ENCODE results near the gene DEGS1. TPM values are rescaled to one million over a fixed set of nuclear protein-coding genes. Genes with fewer than 3 reads are reported as not detected.

Gene DEGS1
- total RNA-seq, 4 donors from 2014 or later, result 87.7 to 138 (median 101) TPM

DNA sequence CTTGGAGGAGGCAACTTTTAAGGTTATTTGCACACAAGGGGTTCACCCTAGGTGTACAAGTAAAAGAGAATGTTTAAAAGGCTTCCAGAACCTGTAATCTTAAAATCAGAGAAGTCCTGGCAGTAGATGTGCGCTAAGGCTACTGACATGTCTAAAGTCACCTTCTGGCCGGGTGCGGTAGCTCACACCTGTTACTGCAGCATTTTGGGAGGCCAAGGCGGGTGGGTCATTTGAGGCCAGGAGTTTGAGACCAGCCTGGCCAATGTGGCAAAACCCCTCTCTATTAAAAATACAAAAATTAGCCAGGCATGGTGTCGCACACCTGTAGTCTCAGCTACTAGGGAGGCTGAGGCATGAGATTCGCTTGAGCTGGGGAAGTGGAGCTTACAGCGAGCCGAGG lies 20.3 kb upstream of the DEGS1 start:
- TF ChIP-seq, protein P1, sequence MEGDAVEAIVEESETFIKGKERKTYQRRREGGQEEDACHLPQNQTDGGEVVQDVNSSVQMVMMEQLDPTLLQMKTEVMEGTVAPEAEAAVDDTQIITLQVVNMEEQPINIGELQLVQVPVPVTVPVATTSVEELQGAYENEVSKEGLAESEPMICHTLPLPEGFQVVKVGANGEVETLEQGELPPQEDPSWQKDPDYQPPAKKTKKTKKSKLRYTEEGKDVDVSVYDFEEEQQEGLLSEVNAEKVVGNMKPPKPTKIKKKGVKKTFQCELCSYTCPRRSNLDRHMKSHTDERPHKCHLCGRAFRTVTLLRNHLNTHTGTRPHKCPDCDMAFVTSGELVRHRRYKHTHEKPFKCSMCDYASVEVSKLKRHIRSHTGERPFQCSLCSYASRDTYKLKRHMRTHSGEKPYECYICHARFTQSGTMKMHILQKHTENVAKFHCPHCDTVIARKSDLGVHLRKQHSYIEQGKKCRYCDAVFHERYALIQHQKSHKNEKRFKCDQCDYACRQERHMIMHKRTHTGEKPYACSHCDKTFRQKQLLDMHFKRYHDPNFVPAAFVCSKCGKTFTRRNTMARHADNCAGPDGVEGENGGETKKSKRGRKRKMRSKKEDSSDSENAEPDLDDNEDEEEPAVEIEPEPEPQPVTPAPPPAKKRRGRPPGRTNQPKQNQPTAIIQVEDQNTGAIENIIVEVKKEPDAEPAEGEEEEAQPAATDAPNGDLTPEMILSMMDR (IDR thresholded peaks at IDR 0.05), result no peak
- no peak for TF ChIP-seq POLR2A (IDR thresholded peaks at IDR 0.05)
- 96% methylated on average over 8 of the region's 8 CpGs for WGBS, 2 donors
- intact Hi-C loops (cut with DNase I), result no loop called here

DNA sequence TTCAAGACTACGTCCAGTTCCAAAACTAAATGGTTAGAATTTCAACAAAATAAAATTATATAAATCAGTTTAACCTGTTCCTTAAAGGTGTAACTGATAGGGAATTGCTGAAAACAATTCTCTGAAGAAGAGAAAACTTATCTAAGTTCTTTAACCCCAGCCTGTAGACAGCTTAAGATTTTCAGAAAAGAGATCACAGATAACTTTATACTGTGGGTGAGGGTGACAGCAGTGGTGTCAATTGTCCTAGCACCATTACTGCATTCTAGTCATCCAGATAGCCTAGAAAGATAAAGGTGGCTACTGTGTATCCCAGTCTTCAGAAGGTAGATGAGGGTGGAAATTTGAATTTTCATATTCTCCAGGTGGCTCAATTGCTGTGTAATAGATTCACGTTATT lies 19.7 kb upstream of the DEGS1 start:
- TF ChIP-seq POLR2A (IDR thresholded peaks at IDR 0.05), result no peak
- TF ChIP-seq, protein P1 (IDR thresholded peaks at IDR 0.05), result no peak

More for the DNA sequence above, 20.3 kb upstream of the DEGS1 start:
- Histone ChIP-seq H3K27ac (no peak overlapping the region), H3K9me3 (no peaks in the 10 kb centered on the region), H3K4me1 (no peaks in the 10 kb centered on the region), H3K36me3 (peaks cover under 1 to 14% of the 10 kb centered on the region in 2 donors), H3K4me3 (replicated peaks in 1 of 3) (no peak overlapping the region), H3K27me3 (no peaks in the 10 kb centered on the region)
- DNase-seq, result no peak

DNA sequence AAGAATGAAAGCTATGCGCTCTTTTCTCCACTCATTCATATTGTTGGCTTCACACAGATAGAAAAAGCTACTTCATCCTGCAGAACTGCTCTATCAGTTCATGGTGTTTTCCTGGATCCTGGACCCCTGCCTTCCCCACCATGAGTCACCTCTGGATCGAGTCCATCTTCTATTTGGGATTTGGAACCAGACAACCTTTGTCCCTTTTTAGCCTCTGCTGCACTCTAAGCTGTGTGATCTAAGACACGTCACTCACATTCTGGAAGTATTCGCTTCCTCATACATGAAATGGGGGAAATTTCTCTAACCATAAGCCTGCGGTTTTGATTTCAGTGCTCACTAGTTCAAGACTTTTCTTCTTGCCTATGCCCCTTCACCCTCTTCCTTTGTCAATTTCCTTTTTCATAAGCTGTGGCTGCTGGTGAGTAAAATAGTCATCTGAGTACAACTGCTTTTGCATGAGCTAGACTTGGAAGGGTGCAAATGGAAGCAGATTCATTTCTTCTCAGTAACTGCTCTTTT lies 14.1 kb upstream of the DEGS1 start:
- no peaks in the 10 kb centered on the region for H3K9me3 ChIP-seq
- H3K4me1 ChIP-seq, result no peaks in the 10 kb centered on the region
- no peak overlapping the region for H3K27ac ChIP-seq
- 58 to 70% methylated on average over 5 of the region's 5 CpGs for WGBS, 2 donors
- intact Hi-C loops (cut with DNase I), result no loop called here
- no peak for TF ChIP-seq POLR2A (IDR thresholded peaks at IDR 0.05)
- TF ChIP-seq, protein P1 (IDR thresholded peaks at IDR 0.05), result no peak
- H3K27me3 ChIP-seq, result no peaks in the 10 kb centered on the region
- DNase-seq, result no peak
- no peaks in the 10 kb centered on the region for H3K36me3 ChIP-seq
- H3K4me3 ChIP-seq (replicated peaks in 1 of 3), result no peak overlapping the region

More for the DNA sequence above, 19.7 kb upstream of the DEGS1 start:
- DNase-seq, result no peak
- intact Hi-C loops (cut with DNase I), result no loop called here
- Histone ChIP-seq H3K27ac (no peak overlapping the region), H3K36me3 (peaks cover 0 to 9% of the 10 kb centered on the region in 2 donors), H3K27me3 (no peaks in the 10 kb centered on the region), H3K4me3 (replicated peaks in 1 of 3) (no peak overlapping the region), H3K9me3 (no peaks in the 10 kb centered on the region), H3K4me1 (no peaks in the 10 kb centered on the region)
- WGBS, 2 donors, result 62 to 94% methylated on average over 2 of the region's 2 CpGs

DNA sequence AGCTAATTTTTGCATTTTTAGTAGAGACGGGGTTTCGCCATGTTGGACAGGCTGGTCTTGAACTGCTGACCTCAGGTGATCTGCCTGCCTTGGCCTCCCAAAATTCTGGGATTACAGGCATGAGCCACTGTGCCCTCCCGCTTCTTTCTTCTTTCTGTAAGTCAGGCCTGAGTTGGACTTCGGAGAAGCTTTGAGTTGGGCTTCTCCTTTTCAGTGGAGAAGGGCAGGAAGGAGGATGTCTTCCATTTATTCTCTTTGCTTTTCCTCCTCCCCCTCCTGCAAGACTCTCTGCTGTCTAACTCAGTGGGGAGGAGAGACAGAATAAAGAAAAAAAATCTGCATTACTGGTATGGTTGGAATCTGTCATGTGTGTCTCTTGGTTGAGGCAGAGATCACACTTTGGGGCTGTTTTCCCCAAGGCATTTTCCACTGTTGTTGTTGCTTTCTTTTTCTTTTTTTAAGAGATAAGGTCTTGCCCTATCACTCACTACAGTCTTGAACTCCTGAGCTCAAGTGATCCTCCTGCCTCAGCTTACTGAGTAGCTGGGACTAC lies 13.2 kb upstream of the DEGS1 start:
- no peaks in the 10 kb centered on the region for H3K9me3 ChIP-seq
- H3K4me1 ChIP-seq, result no peaks in the 10 kb centered on the region
- H3K4me3 ChIP-seq (replicated peaks in 1 of 3), result no peak overlapping the region
- H3K27me3 ChIP-seq, result no peaks in the 10 kb centered on the region
- H3K27ac ChIP-seq, result no peak overlapping the region
- WGBS, 2 donors, result 89 to 93% methylated on average over 4 of the region's 4 CpGs
- TF ChIP-seq POLR2A (IDR thresholded peaks at IDR 0.05), result no peak
- TF ChIP-seq, protein P1 (IDR thresholded peaks at IDR 0.05), result no peak
- H3K36me3 ChIP-seq, result no peaks in the 10 kb centered on the region
- intact Hi-C loops (cut with DNase I), result loop anchor here (10.0 kb wide), 1 partner anchor 155 kb away; no protein-coding TSS in a partner anchor
- no peak for DNase-seq

DNA sequence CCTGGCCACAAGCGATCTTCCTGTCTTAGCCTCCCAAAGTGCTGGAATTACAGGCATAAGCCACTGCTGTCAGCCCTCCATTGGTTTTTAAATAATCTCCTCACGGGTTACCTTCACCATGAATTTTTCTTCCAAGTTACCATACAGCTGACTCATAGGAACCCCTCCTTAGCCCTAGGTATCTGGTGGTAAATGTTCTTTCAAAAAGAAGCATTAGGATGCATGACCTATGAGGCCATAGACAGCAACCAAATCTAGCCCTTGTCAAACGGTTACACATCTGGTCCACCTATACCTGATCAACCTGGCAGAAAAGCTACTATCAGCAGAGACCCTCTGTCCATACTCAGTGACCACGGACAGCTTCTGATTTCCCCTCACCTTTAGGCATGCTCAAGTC lies 12.7 kb upstream of the DEGS1 start:
- WGBS, 2 donors, result 84 to 89% methylated on average over 4 of the region's 4 CpGs
- TF ChIP-seq, protein P1 (IDR thresholded peaks at IDR 0.05), result no peak
- TF ChIP-seq POLR2A (IDR thresholded peaks at IDR 0.05), result no peak
- Histone ChIP-seq H3K4me1 (no peaks in the 10 kb centered on the region), H3K4me3 (replicated peaks in 1 of 3) (no peak overlapping the region), H3K27me3 (no peaks in the 10 kb centered on the region), H3K9me3 (no peaks in the 10 kb centered on the region), H3K27ac (no peak overlapping the region), H3K36me3 (no peaks in the 10 kb centered on the region)
- intact Hi-C loops (cut with DNase I), result loop anchor here (10.0 kb wide), 1 partner anchor 154 kb away; no protein-coding TSS in a partner anchor
- no peak for DNase-seq
